ENCODE measurements around the gene SYNRG.

SYNRG gene

DNA sequence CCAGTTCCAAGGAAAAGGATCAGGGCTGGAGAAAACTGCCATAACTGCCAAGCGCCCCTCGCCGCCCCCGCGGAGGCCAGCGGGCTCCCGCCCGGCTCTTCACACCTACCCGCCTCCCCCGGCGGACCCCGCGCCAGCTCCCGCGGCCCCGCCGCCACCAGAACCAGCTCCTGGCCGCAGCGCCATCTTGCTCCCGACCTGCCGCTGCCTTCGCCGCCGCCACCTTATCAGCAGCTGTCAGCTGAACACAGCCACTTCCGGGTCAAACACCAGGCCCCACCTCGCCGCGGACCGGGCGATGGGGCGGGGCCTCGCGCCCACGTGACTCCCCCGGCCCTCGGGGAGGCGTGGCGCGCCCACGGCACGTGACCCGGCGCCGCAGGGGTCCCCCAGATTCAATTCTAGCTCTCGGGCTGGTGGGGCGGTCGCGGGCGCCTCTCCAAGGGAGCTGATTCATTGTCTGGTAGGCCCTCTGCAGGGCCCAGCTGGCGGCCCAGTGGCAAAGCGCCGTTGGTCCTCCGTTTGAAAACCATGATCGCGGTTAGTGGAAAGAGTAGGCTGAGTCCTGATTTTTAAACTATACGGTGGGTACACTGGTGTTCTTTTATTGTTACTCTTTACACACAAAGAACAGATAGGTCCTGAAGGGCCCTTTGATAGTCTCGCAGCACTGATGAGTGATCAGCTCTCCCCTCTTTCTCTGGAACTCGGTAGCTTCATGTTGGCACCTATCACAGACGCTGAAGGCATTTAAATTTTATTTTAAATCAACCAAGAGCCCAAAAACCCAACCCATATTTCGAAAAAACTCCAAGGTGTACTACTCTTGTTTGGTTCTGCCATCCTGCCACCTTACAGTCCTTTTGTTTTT lies at the start of gene SYNRG (continued):
- TF ChIP-seq, protein P1, sequence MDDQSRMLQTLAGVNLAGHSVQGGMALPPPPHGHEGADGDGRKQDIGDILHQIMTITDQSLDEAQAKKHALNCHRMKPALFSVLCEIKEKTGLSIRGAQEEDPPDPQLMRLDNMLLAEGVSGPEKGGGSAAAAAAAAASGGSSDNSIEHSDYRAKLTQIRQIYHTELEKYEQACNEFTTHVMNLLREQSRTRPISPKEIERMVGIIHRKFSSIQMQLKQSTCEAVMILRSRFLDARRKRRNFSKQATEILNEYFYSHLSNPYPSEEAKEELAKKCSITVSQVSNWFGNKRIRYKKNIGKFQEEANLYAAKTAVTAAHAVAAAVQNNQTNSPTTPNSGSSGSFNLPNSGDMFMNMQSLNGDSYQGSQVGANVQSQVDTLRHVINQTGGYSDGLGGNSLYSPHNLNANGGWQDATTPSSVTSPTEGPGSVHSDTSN (CRISPR knock-in tag; IDR thresholded peaks at IDR 0.05): 0 out of 2 replicates have a peak, but pooled peaks have one; percentile 79
- peak; percentile 25; the same call in 1 of the 2 replicates for TF ChIP-seq ZNF391 (tag by site-specific recombination; IDR thresholded peaks at IDR 0.05; ENCODE audit: borderline replicate concordance, low read depth)
- TF ChIP-seq KLF1 (tag by site-specific recombination; IDR thresholded peaks at IDR 0.05): peak; percentile 31
- peak; percentile 76; the same call in 1 of the 2 replicates for TF ChIP-seq KLF8 (tag by site-specific recombination; IDR thresholded peaks at IDR 0.05)
- TF ChIP-seq, protein P2, sequence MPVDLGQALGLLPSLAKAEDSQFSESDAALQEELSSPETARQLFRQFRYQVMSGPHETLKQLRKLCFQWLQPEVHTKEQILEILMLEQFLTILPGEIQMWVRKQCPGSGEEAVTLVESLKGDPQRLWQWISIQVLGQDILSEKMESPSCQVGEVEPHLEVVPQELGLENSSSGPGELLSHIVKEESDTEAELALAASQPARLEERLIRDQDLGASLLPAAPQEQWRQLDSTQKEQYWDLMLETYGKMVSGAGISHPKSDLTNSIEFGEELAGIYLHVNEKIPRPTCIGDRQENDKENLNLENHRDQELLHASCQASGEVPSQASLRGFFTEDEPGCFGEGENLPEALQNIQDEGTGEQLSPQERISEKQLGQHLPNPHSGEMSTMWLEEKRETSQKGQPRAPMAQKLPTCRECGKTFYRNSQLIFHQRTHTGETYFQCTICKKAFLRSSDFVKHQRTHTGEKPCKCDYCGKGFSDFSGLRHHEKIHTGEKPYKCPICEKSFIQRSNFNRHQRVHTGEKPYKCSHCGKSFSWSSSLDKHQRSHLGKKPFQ (tag by site-specific recombination; IDR thresholded peaks at IDR 0.05): no peak
- peak; percentile 57; the same call in 1 of the 2 replicates for TF ChIP-seq SP7 (tag by site-specific recombination; IDR thresholded peaks at IDR 0.05)
- peak; percentile 96 for TF ChIP-seq GLIS2 (tag by site-specific recombination; IDR thresholded peaks at IDR 0.05)
- TF ChIP-seq ZNF184 (tag by site-specific recombination; IDR thresholded peaks at IDR 0.05): peak; percentile 70; the same call in 1 of the 2 replicates
- peak; percentile 93 for TF ChIP-seq ZNF10 (tag by site-specific recombination; IDR thresholded peaks at IDR 0.05)
- 0 out of 2 replicates have a peak, but pooled peaks have one; percentile 31 for TF ChIP-seq ZNF121 (tag by site-specific recombination; IDR thresholded peaks at IDR 0.05)
- TF ChIP-seq GLIS1 (tag by site-specific recombination; IDR thresholded peaks at IDR 0.05): peak; percentile 88
- no peak for TF ChIP-seq ZNF558 (tag by site-specific recombination; IDR thresholded peaks at IDR 0.05)
- peak; percentile 84 for TF ChIP-seq ZNF660 (tag by site-specific recombination; IDR thresholded peaks at IDR 0.05)
- no peak for TF ChIP-seq ZNF266 (tag by site-specific recombination; IDR thresholded peaks at IDR 0.05; ENCODE audit: low read depth)
- TF ChIP-seq ZNF223 (tag by site-specific recombination; IDR thresholded peaks at IDR 0.05): 0 out of 2 replicates have a peak, but pooled peaks have one; percentile 26
- TF ChIP-seq GFI1B (tag by site-specific recombination; IDR thresholded peaks at IDR 0.05): 0 out of 2 replicates have a peak, but pooled peaks have one; percentile 12
- peak; percentile 89 for TF ChIP-seq ZIC2 (tag by site-specific recombination; IDR thresholded peaks at IDR 0.05)
- TF ChIP-seq ZNF510 (tag by site-specific recombination; IDR thresholded peaks at IDR 0.05; ENCODE audit: insufficient replicate concordance): no peak
- no peak for TF ChIP-seq SALL2 (tag by site-specific recombination; IDR thresholded peaks at IDR 0.05; ENCODE audit: borderline replicate concordance)
- TF ChIP-seq, protein P3, sequence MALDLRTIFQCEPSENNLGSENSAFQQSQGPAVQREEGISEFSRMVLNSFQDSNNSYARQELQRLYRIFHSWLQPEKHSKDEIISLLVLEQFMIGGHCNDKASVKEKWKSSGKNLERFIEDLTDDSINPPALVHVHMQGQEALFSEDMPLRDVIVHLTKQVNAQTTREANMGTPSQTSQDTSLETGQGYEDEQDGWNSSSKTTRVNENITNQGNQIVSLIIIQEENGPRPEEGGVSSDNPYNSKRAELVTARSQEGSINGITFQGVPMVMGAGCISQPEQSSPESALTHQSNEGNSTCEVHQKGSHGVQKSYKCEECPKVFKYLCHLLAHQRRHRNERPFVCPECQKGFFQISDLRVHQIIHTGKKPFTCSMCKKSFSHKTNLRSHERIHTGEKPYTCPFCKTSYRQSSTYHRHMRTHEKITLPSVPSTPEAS (tag by site-specific recombination; IDR thresholded peaks at IDR 0.05): no peak
- TF ChIP-seq ZNF138 (tag by site-specific recombination; IDR thresholded peaks at IDR 0.05; ENCODE audit: borderline replicate concordance): no peak
- peak; percentile 54; the same call in 1 of the 2 replicates for TF ChIP-seq EGR2 (tag by site-specific recombination; IDR thresholded peaks at IDR 0.05; ENCODE audit: low read depth)
- no peak for TF ChIP-seq ZNF629 (tag by site-specific recombination; IDR thresholded peaks at IDR 0.05)
- no peak for TF ChIP-seq ZNF521 (tag by site-specific recombination; IDR thresholded peaks at IDR 0.05)
- TF ChIP-seq ZNF24 (tag by site-specific recombination; IDR thresholded peaks at IDR 0.05): no peak
- TF ChIP-seq, protein P4, sequence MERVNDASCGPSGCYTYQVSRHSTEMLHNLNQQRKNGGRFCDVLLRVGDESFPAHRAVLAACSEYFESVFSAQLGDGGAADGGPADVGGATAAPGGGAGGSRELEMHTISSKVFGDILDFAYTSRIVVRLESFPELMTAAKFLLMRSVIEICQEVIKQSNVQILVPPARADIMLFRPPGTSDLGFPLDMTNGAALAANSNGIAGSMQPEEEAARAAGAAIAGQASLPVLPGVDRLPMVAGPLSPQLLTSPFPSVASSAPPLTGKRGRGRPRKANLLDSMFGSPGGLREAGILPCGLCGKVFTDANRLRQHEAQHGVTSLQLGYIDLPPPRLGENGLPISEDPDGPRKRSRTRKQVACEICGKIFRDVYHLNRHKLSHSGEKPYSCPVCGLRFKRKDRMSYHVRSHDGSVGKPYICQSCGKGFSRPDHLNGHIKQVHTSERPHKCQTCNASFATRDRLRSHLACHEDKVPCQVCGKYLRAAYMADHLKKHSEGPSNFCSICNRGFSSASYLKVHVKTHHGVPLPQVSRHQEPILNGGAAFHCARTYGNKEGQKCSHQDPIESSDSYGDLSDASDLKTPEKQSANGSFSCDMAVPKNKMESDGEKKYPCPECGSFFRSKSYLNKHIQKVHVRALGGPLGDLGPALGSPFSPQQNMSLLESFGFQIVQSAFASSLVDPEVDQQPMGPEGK (tag by site-specific recombination; IDR thresholded peaks at IDR 0.05): 0 out of 2 replicates have a peak, but pooled peaks have one; percentile 46
- TF ChIP-seq ZNF776 (tag by site-specific recombination; IDR thresholded peaks at IDR 0.05; ENCODE audit: borderline replicate concordance): no peak
- peak; percentile 91; the same call in 1 of the 2 replicates for TF ChIP-seq ZNF561 (tag by site-specific recombination; IDR thresholded peaks at IDR 0.05; ENCODE audit: borderline replicate concordance)
- no peak for TF ChIP-seq ZNF140 (tag by site-specific recombination; IDR thresholded peaks at IDR 0.05)
- TF ChIP-seq ZNF530 (tag by site-specific recombination; IDR thresholded peaks at IDR 0.05; ENCODE audit: low read depth): no peak
- peak; percentile 83 for TF ChIP-seq YY2 (tag by site-specific recombination; IDR thresholded peaks at IDR 0.05)
- TF ChIP-seq ZNF596 (tag by site-specific recombination; IDR thresholded peaks at IDR 0.05): no peak
- 0 out of 2 replicates have a peak, but pooled peaks have one; percentile 32 for TF ChIP-seq ZEB2 (tag by site-specific recombination; IDR thresholded peaks at IDR 0.05)
